CD14-positive monocyte (primary cell): ENCODE data around the gene SIPA1L3. TPM values are rescaled to one million over a fixed set of nuclear protein-coding genes. Genes with fewer than 3 reads are reported as not detected.

Source experiments
- DNase-seq, 3 donors: peaks; one replicate each; pipeline ENCODE4 v3.0.0-alpha.2; 2011 to 2022
- H2AFZ ChIP-seq: 2 replicates; pipeline ENCODE4 v1.6.0; 2012; ENCODE audit warnings: mild to moderate bottlenecking, low read depth, low read length, inconsistent platforms; ENCODE audit not compliant: insufficient read depth, poor library complexity, severe bottlenecking
- H3K27ac ChIP-seq, 2 donors: 1 replicate in 1 of 2; 2 replicates in 1 of 2; pipeline ENCODE4 v1.5.1; 2012 to 2013; ENCODE audit warnings: low read length in 2 of 2, control low read depth in 1 of 2, inconsistent platforms in 1 of 2, low read depth in 1 of 2, mild to moderate bottlenecking in 1 of 2
- H3K27me3 ChIP-seq, 2 donors: one replicate each; pipeline versions ENCODE4 v1.6.0 to v1.6.1; 2011 to 2013; ENCODE audit warnings: low read length in 2 of 2; ENCODE audit not compliant: control insufficient read depth in 2 of 2, insufficient read depth in 2 of 2
- H3K36me3 ChIP-seq, 2 donors: replicated peaks in 1 of 2; 1 replicate in 1 of 2; 2 replicates in 1 of 2; pipeline versions ENCODE4 v1.5.1 to v1.6.1; 2012 to 2013; ENCODE audit warnings: low read length in 2 of 2, control low read depth in 1 of 2, inconsistent platforms in 1 of 2, mild to moderate bottlenecking in 1 of 2; ENCODE audit not compliant: insufficient read depth in 2 of 2, control insufficient read depth in 1 of 2
- H3K4me1 ChIP-seq, 2 donors: 1 replicate in 1 of 2; 2 replicates in 1 of 2; pipeline versions ENCODE4 v1.5.1 to v1.6.1; 2012 to 2013; ENCODE audit warnings: low read length in 2 of 2, control low read depth in 1 of 2, inconsistent platforms in 1 of 2, mild to moderate bottlenecking in 1 of 2, moderate library complexity in 1 of 2; ENCODE audit not compliant: insufficient read depth in 2 of 2, control insufficient read depth in 1 of 2
- H3K4me2 ChIP-seq: replicated peaks from 2 replicates; pipeline ENCODE3; 2012; ENCODE audit warnings: low read length, moderate library complexity, mild to moderate bottlenecking; ENCODE audit not compliant: poor library complexity, severe bottlenecking; ENCODE audit errors: extremely low read depth
- H3K4me3 ChIP-seq, 3 experiments: fragments of 200-600 bp in 1 of 3; sonication (generic) in 1 of 3; replicated peaks in 1 of 3; 1 replicate in 2 of 3; 2 replicates in 1 of 3; pipeline ENCODE4 v1.5.1; 2011 to 2013; ENCODE audit warnings: low read length in 3 of 3, mild to moderate bottlenecking in 3 of 3, control low read depth in 2 of 3, low read depth in 2 of 3, inconsistent platforms in 1 of 3, moderate library complexity in 1 of 3
- H3K79me2 ChIP-seq: 2 replicates; pipeline ENCODE4 v1.6.0; 2012; ENCODE audit warnings: mild to moderate bottlenecking, control low read depth, inconsistent platforms, low read length, moderate library complexity; ENCODE audit not compliant: insufficient read depth
- H3K9ac ChIP-seq: 2 replicates; pipeline ENCODE4 v1.6.0; 2017; ENCODE audit warnings: low read length, mild to moderate bottlenecking; ENCODE audit not compliant: insufficient read depth, poor library complexity, severe bottlenecking
- H3K9me3 ChIP-seq, 2 donors: replicated peaks in 1 of 2; 1 replicate in 1 of 2; 2 replicates in 1 of 2; pipeline versions ENCODE4 v1.5.1 to v1.6.1; 2012 to 2013; ENCODE audit warnings: low read length in 2 of 2, control low read depth in 1 of 2; ENCODE audit not compliant: control insufficient read depth in 1 of 2, insufficient read depth in 1 of 2
- H4K20me1 ChIP-seq: 2 replicates; pipeline ENCODE4 v1.6.0; 2012; ENCODE audit warnings: mild to moderate bottlenecking, low read length, control low read depth, moderate library complexity; ENCODE audit not compliant: insufficient read depth
- H3K27ac Mint-ChIP-seq, 7 donors: one replicate each; pipeline ENCODE4 v1.8.0; 2020; ENCODE audit warnings: mild to moderate bottlenecking in 7 of 7, mixed read lengths in 7 of 7, moderate library complexity in 6 of 7, inconsistent platforms in 2 of 7
- H3K27me3 Mint-ChIP-seq, 3 donors: one replicate each; pipeline ENCODE4 v1.8.0; 2021 to 2022; ENCODE audit warnings: low read depth in 3 of 3, mild to moderate bottlenecking in 3 of 3, mixed read lengths in 3 of 3, moderate library complexity in 3 of 3, inconsistent platforms in 1 of 3
- H3K36me3 Mint-ChIP-seq, 2 donors: one replicate each; pipeline ENCODE4 v1.8.0; 2020; ENCODE audit warnings: mixed read lengths in 2 of 2, inconsistent platforms in 1 of 2, mild to moderate bottlenecking in 1 of 2
- H3K4me1 Mint-ChIP-seq: one replicate; pipeline ENCODE4 v1.8.0; 2020; ENCODE audit warnings: mild to moderate bottlenecking, mixed read lengths
- H3K4me3 Mint-ChIP-seq, 2 donors: one replicate each; pipeline ENCODE4 v1.8.0; 2020; ENCODE audit warnings: mild to moderate bottlenecking in 2 of 2, mixed read lengths in 2 of 2, moderate library complexity in 1 of 2
- H3K9me3 Mint-ChIP-seq, 7 donors: one replicate each; pipeline ENCODE4 v1.8.0; 2020 to 2022; ENCODE audit warnings: mixed read lengths in 7 of 7, mild to moderate bottlenecking in 6 of 7, moderate library complexity in 6 of 7, inconsistent platforms in 2 of 7
- CTCF ChIP-seq: fragments of 200-600 bp; IDR thresholded peaks from one replicate; pipeline ENCODE4 v1.8.0; 2022; ENCODE audit warnings: antibody characterized with exemption, mild to moderate bottlenecking
- WGBS: methylation state at CpG from one replicate; pipeline ENCODE4 v1.1.5; 2013; ENCODE audit warnings: missing lambda C conversion rate; ENCODE audit not compliant: insufficient coverage; 5-methylcytosine and 5-hydroxymethylcytosine counted together
- intact Hi-C, 2 donors: fragments of 100-400 bp; cut with micrococcal nuclease; formaldehyde crosslinking; loops; one replicate each; pipeline versions ENCODE4 v1.15.0 to v1.15.1; 2023
- polyA plus RNA-seq, 3 donors: library from polyadenylated mRNA; depleted of rRNA in 1 of 3; unstranded in 2 of 3; stranded (reverse) in 1 of 3; fragments of 300-500 nt in 2 of 3; fragments of >200 nt in 1 of 3; fragmentation: Illumina TruSeq in 2 of 3; gene quantifications; 1 replicate in 2 of 3; 2 replicates in 1 of 3; pipeline ENCODE4 v1.2.3, GENCODE V29; 2012 to 2021

Gene SIPA1L3
- polyA plus RNA-seq, 3 donors: 0.55 to 4.5 (median 0.99) TPM

DNA sequence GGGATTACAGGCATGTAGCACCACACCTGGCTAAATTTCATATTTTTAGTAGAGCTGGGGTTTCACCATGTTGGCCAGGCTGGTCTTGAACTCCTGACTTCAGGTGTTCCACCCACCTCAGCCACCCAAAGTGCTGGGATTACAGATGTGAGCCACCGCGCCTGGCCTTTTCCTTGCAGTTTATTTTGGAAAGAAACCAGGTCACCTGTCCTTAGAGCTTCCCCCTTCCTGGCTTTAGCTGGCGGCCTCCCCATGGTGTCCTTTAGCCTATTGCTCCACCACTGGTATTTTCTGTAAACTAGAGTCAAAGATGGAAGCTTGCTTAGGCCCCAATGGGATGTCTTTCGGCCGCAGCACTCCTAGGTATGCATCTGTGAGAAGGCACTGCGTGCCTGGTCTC, 225.8 kb downstream of the SIPA1L3 start:
- 98% methylated on average over 5 of the region's 6 CpGs for WGBS
- no peak overlapping the region for H3K4me3 ChIP-seq

DNA sequence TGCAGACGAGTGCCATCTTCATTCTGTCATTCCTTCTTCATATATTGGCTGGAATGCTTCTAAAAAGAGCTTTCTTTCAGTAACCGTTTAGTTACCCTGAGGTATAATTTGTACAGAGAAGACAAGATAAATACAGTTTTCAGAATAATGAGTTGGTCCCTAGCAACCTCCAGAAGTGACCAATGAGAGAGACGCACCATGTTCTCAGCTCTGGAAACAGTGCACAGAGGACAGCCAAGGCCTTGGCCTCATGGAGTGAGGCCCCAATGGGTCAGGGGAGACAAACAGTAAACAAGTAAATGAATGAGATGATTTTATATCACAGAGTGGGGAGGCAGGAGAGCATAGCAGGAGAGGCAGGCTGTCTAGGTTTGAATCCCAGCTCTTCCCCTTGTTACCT, 226.3 kb downstream of the SIPA1L3 start:
- Histone ChIP-seq H4K20me1 (no peaks in the 10 kb centered on the region), H3K36me3 (peaks cover 2 to 18% of the 10 kb centered on the region in 2 donors), H3K4me2 (no peak overlapping the region), H3K4me3 (no peak overlapping the region), H3K9ac (no peak overlapping the region), H3K9me3 (no peaks in the 10 kb centered on the region), H3K27me3 (no peaks in the 10 kb centered on the region), H3K27ac (no peak overlapping the region), H3K79me2 (no peaks in the 10 kb centered on the region), H3K4me1 (no peaks in the 10 kb centered on the region), H2AFZ (no peak overlapping the region)
- no peak overlapping the region for H3K4me3 Mint-ChIP-seq
- H3K27ac Mint-ChIP-seq: peak overlapping the region in 3 of 7 donors; percentile 12 to 77 (median 36)
- WGBS: 100% methylated on average over 1 of the region's 3 CpGs
- no peaks in the 10 kb centered on the region for H3K9me3 Mint-ChIP-seq
- H3K27me3 Mint-ChIP-seq: no peaks in the 10 kb centered on the region
- no peaks in the 10 kb centered on the region for H3K4me1 Mint-ChIP-seq
- intact Hi-C loops: no loop called here
- TF ChIP-seq CTCF: no peak
- H3K36me3 Mint-ChIP-seq: peaks cover 20 to 36% of the 10 kb centered on the region in 2 donors
- DNase-seq: no peak

More for the DNA sequence above, 225.8 kb downstream of the SIPA1L3 start:
- H3K4me1 Mint-ChIP-seq: no peaks in the 10 kb centered on the region
- H3K27ac Mint-ChIP-seq: peak overlapping the region in 1 of 7 donors; percentile 36
- Histone ChIP-seq H3K9ac (no peak overlapping the region), H3K9me3 (no peaks in the 10 kb centered on the region), H3K4me2 (no peak overlapping the region), H2AFZ (no peak overlapping the region), H3K27ac (no peak overlapping the region), H3K4me1 (no peaks in the 10 kb centered on the region), H3K36me3 (peaks cover 2 to 18% of the 10 kb centered on the region in 2 donors), H3K79me2 (no peaks in the 10 kb centered on the region), H4K20me1 (no peaks in the 10 kb centered on the region), H3K27me3 (no peaks in the 10 kb centered on the region)
- H3K9me3 Mint-ChIP-seq: no peaks in the 10 kb centered on the region
- peaks cover 17 to 38% of the 10 kb centered on the region in 2 donors for H3K36me3 Mint-ChIP-seq
- DNase-seq: no peak
- intact Hi-C loops: no loop called here
- no peak for TF ChIP-seq CTCF
- H3K27me3 Mint-ChIP-seq: no peaks in the 10 kb centered on the region
- H3K4me3 Mint-ChIP-seq: no peak overlapping the region
